ENCODE measurements around the gene TAMALIN.

TAMALIN gene

GRCh38 chr12:52005903-52006703 is 643 bp upstream of the TAMALIN start:
- Histone ChIP-seq H3K4me3 (ENCODE audit: low read length) (peak overlapping the region; percentile 52), H3K36me3 (ENCODE audit: control insufficient read depth, insufficient read depth, low read length, severe bottlenecking) (peaks cover 8% of the 10 kb centered on the region), H3K4me1 (ENCODE audit: control insufficient read depth, insufficient read depth, low read length) (peaks cover 31% of the 10 kb centered on the region), H3K27me3 (replicated peaks; ENCODE audit: control insufficient read depth, insufficient read depth, low read length) (no peaks in the 10 kb centered on the region), H3K9ac (ENCODE audit: low read length) (peak overlapping the region; percentile 54), H3K9me3 (ENCODE audit: control insufficient read depth, low read length) (no peaks in the 10 kb centered on the region)
- no peak for DNase-seq (ENCODE audit: low read depth)

- Histone ChIP-seq H3K4me3 (ENCODE audit: low read length) (peak overlapping the region; percentile 83), H3K36me3 (ENCODE audit: control insufficient read depth, insufficient read depth, low read length, severe bottlenecking) (peaks cover 7% of the 10 kb centered on the region), H3K4me1 (ENCODE audit: control insufficient read depth, insufficient read depth, low read length) (peaks cover 33% of the 10 kb centered on the region), H3K9ac (ENCODE audit: low read length) (peak overlapping the region; percentile 84), H3K27me3 (replicated peaks; ENCODE audit: control insufficient read depth, insufficient read depth, low read length) (no peaks in the 10 kb centered on the region), H3K9me3 (ENCODE audit: control insufficient read depth, low read length) (no peaks in the 10 kb centered on the region)
- peak; percentile 32 for DNase-seq (ENCODE audit: low read depth)
These were observed 594 bp downstream of the TAMALIN start for GRCh38 chr12:52007158-52007921.

- H3K36me3 ChIP-seq (ENCODE audit: control insufficient read depth, insufficient read depth, low read length, severe bottlenecking) = peaks cover under 1% of the 10 kb centered on the region
- no peaks in the 10 kb centered on the region for H3K27me3 ChIP-seq (replicated peaks; ENCODE audit: control insufficient read depth, insufficient read depth, low read length)
- H3K4me3 ChIP-seq (ENCODE audit: low read length) = peak overlapping the region; percentile 83
- no peaks in the 10 kb centered on the region for H3K9me3 ChIP-seq (ENCODE audit: control insufficient read depth, low read length)
- H3K9ac ChIP-seq (ENCODE audit: low read length) = peak overlapping the region; percentile 84
- H3K4me1 ChIP-seq (ENCODE audit: control insufficient read depth, insufficient read depth, low read length) = peaks cover 33% of the 10 kb centered on the region
- DNase-seq (ENCODE audit: low read depth) = no peak
These were observed 1.3 kb downstream of the TAMALIN start for GRCh38 chr12:52007982-52008510.

GRCh38 chr12:52009081-52009751 is 2.5 kb downstream of the TAMALIN start:
- H3K4me1 ChIP-seq (ENCODE audit: control insufficient read depth, insufficient read depth, low read length) = peaks cover 33% of the 10 kb centered on the region
- H3K9ac ChIP-seq (ENCODE audit: low read length) = peak overlapping the region; percentile 83
- peaks cover 8% of the 10 kb centered on the region for H3K36me3 ChIP-seq (ENCODE audit: control insufficient read depth, insufficient read depth, low read length, severe bottlenecking)
- no peaks in the 10 kb centered on the region for H3K9me3 ChIP-seq (ENCODE audit: control insufficient read depth, low read length)
- H3K27me3 ChIP-seq (replicated peaks; ENCODE audit: control insufficient read depth, insufficient read depth, low read length) = no peaks in the 10 kb centered on the region
- DNase-seq (ENCODE audit: low read depth) = no peak
- peak overlapping the region; percentile 10 for H3K4me3 ChIP-seq (ENCODE audit: low read length)

GRCh38 chr12:52010152-52010622 is 3.4 kb downstream of the TAMALIN start:
- DNase-seq (ENCODE audit: low read depth) = peak; percentile 88

GRCh38 chr12:52010692-52011601 is 4.2 kb downstream of the TAMALIN start:
- H3K4me1 ChIP-seq (ENCODE audit: control insufficient read depth, insufficient read depth, low read length) = peaks cover 33% of the 10 kb centered on the region
- H3K27me3 ChIP-seq (replicated peaks; ENCODE audit: control insufficient read depth, insufficient read depth, low read length) = no peaks in the 10 kb centered on the region
- no peaks in the 10 kb centered on the region for H3K9me3 ChIP-seq (ENCODE audit: control insufficient read depth, low read length)
- peak overlapping the region; percentile 38 for H3K4me3 ChIP-seq (ENCODE audit: low read length)
- peaks cover 11% of the 10 kb centered on the region for H3K36me3 ChIP-seq (ENCODE audit: control insufficient read depth, insufficient read depth, low read length, severe bottlenecking)
- no peak for DNase-seq (ENCODE audit: low read depth)
- peak overlapping the region; percentile 83 for H3K9ac ChIP-seq (ENCODE audit: low read length)

More at GRCh38 chr12:52010152-52010622, 3.4 kb downstream of the TAMALIN start:
- H3K9me3 ChIP-seq (ENCODE audit: control insufficient read depth, low read length) = no peaks in the 10 kb centered on the region
- peak overlapping the region; percentile 43 for H3K4me3 ChIP-seq (ENCODE audit: low read length)
- peaks cover 33% of the 10 kb centered on the region for H3K4me1 ChIP-seq (ENCODE audit: control insufficient read depth, insufficient read depth, low read length)
- H3K9ac ChIP-seq (ENCODE audit: low read length) = peak overlapping the region; percentile 83
- no peaks in the 10 kb centered on the region for H3K27me3 ChIP-seq (replicated peaks; ENCODE audit: control insufficient read depth, insufficient read depth, low read length)
- peaks cover 11% of the 10 kb centered on the region for H3K36me3 ChIP-seq (ENCODE audit: control insufficient read depth, insufficient read depth, low read length, severe bottlenecking)

- no peaks in the 10 kb centered on the region for H3K27me3 ChIP-seq (replicated peaks; ENCODE audit: control insufficient read depth, insufficient read depth, low read length)
- peaks cover 30% of the 10 kb centered on the region for H3K4me1 ChIP-seq (ENCODE audit: control insufficient read depth, insufficient read depth, low read length)
- no peaks in the 10 kb centered on the region for H3K9me3 ChIP-seq (ENCODE audit: control insufficient read depth, low read length)
- H3K9ac ChIP-seq (ENCODE audit: low read length) = no peak overlapping the region
- H3K36me3 ChIP-seq (ENCODE audit: control insufficient read depth, insufficient read depth, low read length, severe bottlenecking) = peaks cover 11% of the 10 kb centered on the region
- no peak overlapping the region for H3K4me3 ChIP-seq (ENCODE audit: low read length)
- DNase-seq (ENCODE audit: low read depth) = no peak
These were observed 5.0 kb downstream of the TAMALIN start for GRCh38 chr12:52011602-52012214.

GRCh38 chr12:52013626-52014310 is 7.0 kb downstream of the TAMALIN start:
- Histone ChIP-seq H3K9me3 (ENCODE audit: control insufficient read depth, low read length) (no peaks in the 10 kb centered on the region), H3K9ac (ENCODE audit: low read length) (no peak overlapping the region), H3K4me3 (ENCODE audit: low read length) (no peak overlapping the region), H3K4me1 (ENCODE audit: control insufficient read depth, insufficient read depth, low read length) (peaks cover 26% of the 10 kb centered on the region), H3K36me3 (ENCODE audit: control insufficient read depth, insufficient read depth, low read length, severe bottlenecking) (peaks cover 11% of the 10 kb centered on the region), H3K27me3 (replicated peaks; ENCODE audit: control insufficient read depth, insufficient read depth, low read length) (no peaks in the 10 kb centered on the region)
- DNase-seq (ENCODE audit: low read depth) = no peak

- DNase-seq (ENCODE audit: low read depth) = no peak
- Histone ChIP-seq H3K4me3 (ENCODE audit: low read length) (no peak overlapping the region), H3K9me3 (ENCODE audit: control insufficient read depth, low read length) (no peaks in the 10 kb centered on the region), H3K36me3 (ENCODE audit: control insufficient read depth, insufficient read depth, low read length, severe bottlenecking) (peaks cover 11% of the 10 kb centered on the region), H3K4me1 (ENCODE audit: control insufficient read depth, insufficient read depth, low read length) (peaks cover 15% of the 10 kb centered on the region), H3K27me3 (replicated peaks; ENCODE audit: control insufficient read depth, insufficient read depth, low read length) (no peaks in the 10 kb centered on the region), H3K9ac (ENCODE audit: low read length) (no peak overlapping the region)
These were observed 8.1 kb downstream of the TAMALIN start for GRCh38 chr12:52014567-52015530.
